SJSA1 (cell line): ENCODE results near the gene CRNKL1. TPM values are rescaled to one million over a fixed set of nuclear protein-coding genes. Genes with fewer than 3 reads are reported as not detected.

ENCODE experiments used
- DNase-seq, 2 experiments: peaks; one replicate each; pipeline ENCODE4 v3.0.0-alpha.2; 2015 to 2020; ENCODE audit warnings: low spot score in 2 of 2, low read depth in 1 of 2
- H3K27ac ChIP-seq: fragments of 250-450 bp; sonication (Bioruptor Pico); 2 replicates; pipeline ENCODE4 v1.5.1; 2020; ENCODE audit warnings: mild to moderate bottlenecking, moderate library complexity
- H3K27me3 ChIP-seq: fragments of 250-450 bp; sonication (Bioruptor Pico); replicated peaks from 2 replicates; pipeline ENCODE4 v1.5.1; 2020; ENCODE audit warnings: mild to moderate bottlenecking, moderate library complexity
- H3K36me3 ChIP-seq: fragments of 250-450 bp; sonication (Bioruptor Pico); 2 replicates; pipeline ENCODE4 v1.5.1; 2020; ENCODE audit warnings: mild to moderate bottlenecking
- H3K4me1 ChIP-seq: fragments of 250-450 bp; sonication (Bioruptor Pico); replicated peaks from 2 replicates; pipeline ENCODE4 v1.6.1; 2021; ENCODE audit warnings: mild to moderate bottlenecking
- H3K4me3 ChIP-seq: fragments of 250-450 bp; sonication (Bioruptor Pico); 2 replicates; pipeline ENCODE4 v1.5.1; 2020; ENCODE audit warnings: mild to moderate bottlenecking
- H3K9me3 ChIP-seq: fragments of 250-450 bp; sonication (Bioruptor Pico); replicated peaks from 2 replicates; pipeline ENCODE4 v1.5.1; 2020; ENCODE audit warnings: mild to moderate bottlenecking
- total RNA-seq: library from RNA; depleted of rRNA; stranded (reverse); fragments of >200 nt; shearing (Covaris generic); gene quantifications from 2 replicates; pipeline ENCODE4 v1.2.3, GENCODE V29; 2014

Gene CRNKL1
- total RNA-seq, 1 experiment from 2014 or later = 30.4 TPM

DNA sequence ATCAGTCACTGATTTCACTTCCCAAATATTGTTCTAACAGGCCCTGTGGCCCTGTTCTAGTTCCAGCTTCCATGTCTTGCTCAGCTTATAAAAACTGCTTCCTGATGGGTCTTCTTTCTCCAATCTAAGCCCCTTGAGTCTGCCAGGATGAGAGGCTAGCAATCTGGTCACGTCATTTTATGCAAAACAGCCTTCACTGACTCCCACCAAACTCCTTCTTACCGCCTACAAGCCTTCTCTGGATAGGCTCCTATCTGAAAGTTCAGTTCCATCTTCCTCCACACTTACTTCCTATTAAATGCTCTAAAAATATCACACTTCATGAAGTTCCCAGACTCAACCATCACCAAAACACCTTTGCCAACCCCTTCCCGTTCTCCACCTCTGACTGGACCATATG is 15.5 kb downstream of the CRNKL1 start:
- H3K4me3 ChIP-seq = no peak overlapping the region
- no peak for DNase-seq
- no peak overlapping the region for H3K27ac ChIP-seq
- peaks cover 9% of the 10 kb centered on the region for H3K4me1 ChIP-seq
- no peaks in the 10 kb centered on the region for H3K9me3 ChIP-seq
- peaks cover 85% of the 10 kb centered on the region for H3K36me3 ChIP-seq
- H3K27me3 ChIP-seq = no peaks in the 10 kb centered on the region

DNA sequence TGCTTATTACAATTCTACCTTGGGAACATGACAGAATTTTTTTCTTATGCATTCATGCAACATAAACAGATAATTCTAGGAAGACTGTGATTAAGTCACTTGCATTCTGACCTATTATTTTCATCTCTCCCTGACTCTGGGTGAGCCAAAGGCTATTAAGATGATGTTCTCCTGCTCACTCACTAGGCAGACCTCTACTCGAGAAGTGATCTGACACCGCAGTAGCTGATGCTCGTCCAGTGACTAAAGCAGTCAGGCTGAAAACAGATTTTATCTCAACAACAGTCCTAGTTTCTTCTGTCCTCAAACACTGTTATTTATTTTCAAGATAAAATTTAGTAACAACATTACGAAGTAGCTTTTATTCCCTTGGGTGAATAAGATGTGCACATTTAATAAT is 17.8 kb downstream of the CRNKL1 start:
- Histone ChIP-seq H3K4me1 (peaks cover 9% of the 10 kb centered on the region), H3K27ac (no peak overlapping the region), H3K4me3 (no peak overlapping the region), H3K27me3 (no peaks in the 10 kb centered on the region), H3K36me3 (peaks cover 82% of the 10 kb centered on the region), H3K9me3 (no peaks in the 10 kb centered on the region)
- no peak for DNase-seq

DNA sequence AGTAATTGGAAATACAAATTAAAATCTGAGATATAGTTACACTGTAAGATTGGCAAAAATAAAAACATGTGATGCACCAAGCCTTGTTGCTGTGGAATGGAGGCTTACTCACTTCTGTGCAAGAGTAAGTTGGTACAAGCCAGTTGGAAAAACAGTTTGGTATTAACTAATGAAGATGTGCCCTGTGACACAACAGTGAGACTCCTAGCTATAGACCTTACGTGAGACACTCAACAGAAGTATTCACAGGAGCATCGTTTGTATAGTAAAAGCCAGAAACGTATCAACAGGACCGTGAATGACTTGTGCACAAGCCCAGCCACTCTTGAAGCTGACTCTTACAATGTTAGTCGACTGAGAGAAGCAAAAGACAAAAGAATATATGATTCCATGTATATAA is 20.5 kb downstream of the CRNKL1 start:
- Histone ChIP-seq H3K27me3 (no peaks in the 10 kb centered on the region), H3K36me3 (peaks cover 77% of the 10 kb centered on the region), H3K9me3 (no peaks in the 10 kb centered on the region), H3K4me1 (no peaks in the 10 kb centered on the region), H3K4me3 (no peak overlapping the region), H3K27ac (no peak overlapping the region)
- no peak for DNase-seq

DNA sequence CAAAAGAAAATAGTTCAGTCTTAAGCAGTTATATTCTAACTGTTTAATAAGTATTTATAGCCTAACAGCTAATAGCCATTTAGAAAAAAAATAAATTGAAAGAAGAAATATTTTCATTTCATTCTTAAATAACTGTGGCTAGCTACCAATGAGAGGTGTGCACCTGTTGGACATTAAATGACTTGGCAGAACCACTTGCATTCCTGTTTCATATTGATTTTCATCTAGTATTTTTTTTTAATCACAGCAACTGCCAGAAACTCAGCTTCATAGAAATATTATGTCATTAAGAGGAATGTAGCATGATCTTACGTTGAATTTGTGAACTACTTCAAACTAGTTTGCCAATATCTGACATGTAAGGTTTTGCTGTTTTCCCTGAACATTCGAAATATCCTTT is 25.0 kb downstream of the CRNKL1 start:
- Histone ChIP-seq H3K4me1 (no peaks in the 10 kb centered on the region), H3K27me3 (no peaks in the 10 kb centered on the region), H3K36me3 (peaks cover 59% of the 10 kb centered on the region), H3K9me3 (no peaks in the 10 kb centered on the region), H3K27ac (no peak overlapping the region), H3K4me3 (no peak overlapping the region)
- no peak for DNase-seq

DNA sequence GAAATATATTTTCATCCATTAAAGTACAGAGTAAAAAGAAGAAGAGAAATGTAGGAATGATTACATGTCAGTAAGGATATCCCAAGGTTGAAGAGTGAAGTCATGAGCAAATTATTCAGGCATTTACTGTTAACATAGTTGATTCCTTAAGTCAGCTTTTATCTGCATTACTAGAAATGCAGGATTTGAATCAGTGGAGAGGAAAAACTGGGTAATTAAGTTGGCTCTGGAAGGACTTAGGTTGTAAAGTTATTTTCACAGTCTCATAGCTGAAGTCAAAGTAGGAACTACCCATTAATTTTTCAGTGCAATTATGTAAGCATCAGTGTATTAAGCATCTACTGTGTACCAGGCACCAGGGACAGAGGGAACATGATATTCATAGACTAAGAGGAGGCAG is 27.3 kb downstream of the CRNKL1 start:
- DNase-seq = no peak
- Histone ChIP-seq H3K27ac (no peak overlapping the region), H3K27me3 (no peaks in the 10 kb centered on the region), H3K36me3 (peaks cover 49% of the 10 kb centered on the region), H3K9me3 (no peaks in the 10 kb centered on the region), H3K4me3 (no peak overlapping the region), H3K4me1 (no peaks in the 10 kb centered on the region)

DNA sequence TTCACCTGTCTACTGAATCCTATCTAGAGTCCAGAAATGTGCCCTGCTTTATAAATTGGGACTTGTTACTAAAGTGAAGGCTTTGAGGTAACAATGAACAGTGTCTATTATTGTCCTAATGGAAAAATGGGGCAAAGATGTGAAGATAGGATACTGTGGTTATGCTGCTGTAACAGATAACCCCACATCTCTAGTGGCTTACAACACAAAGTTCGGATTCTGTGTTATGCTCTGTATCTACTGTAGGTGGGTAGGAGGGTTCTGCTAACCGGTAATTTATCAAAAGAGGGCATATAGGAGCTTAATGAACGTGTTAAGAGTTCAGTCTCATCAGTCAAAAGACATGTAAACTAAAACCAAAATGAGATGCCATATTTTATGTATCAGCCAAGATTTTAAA is 28.9 kb downstream of the CRNKL1 start:
- Histone ChIP-seq H3K9me3 (no peaks in the 10 kb centered on the region), H3K27me3 (no peaks in the 10 kb centered on the region), H3K4me1 (peaks cover 7% of the 10 kb centered on the region), H3K4me3 (no peak overlapping the region), H3K36me3 (peaks cover 56% of the 10 kb centered on the region), H3K27ac (no peak overlapping the region)
- no peak for DNase-seq

DNA sequence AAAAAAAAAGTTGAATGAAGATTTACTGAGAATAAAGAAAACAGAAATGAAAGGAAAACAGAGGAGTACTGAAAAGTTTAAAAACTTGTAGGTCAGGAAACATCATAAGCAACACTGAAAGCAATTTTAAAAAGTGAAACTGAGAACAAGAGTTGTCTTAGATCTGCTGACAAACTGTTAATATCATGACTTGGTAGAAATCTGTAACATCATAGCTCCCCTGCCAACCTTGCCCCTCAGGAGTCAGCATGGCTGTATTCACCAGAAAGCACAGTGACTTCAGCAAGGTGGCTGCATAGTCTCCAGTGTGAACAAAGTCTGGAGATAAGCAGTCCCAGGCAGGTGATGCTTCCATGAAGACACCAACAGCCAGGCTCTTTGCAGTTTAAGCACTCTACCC is 29.8 kb downstream of the CRNKL1 start:
- H3K4me3 ChIP-seq = no peak overlapping the region
- H3K27me3 ChIP-seq = no peaks in the 10 kb centered on the region
- H3K27ac ChIP-seq = no peak overlapping the region
- peaks cover 51% of the 10 kb centered on the region for H3K36me3 ChIP-seq
- H3K4me1 ChIP-seq = peaks cover 13% of the 10 kb centered on the region
- DNase-seq = no peak
- no peaks in the 10 kb centered on the region for H3K9me3 ChIP-seq

DNA sequence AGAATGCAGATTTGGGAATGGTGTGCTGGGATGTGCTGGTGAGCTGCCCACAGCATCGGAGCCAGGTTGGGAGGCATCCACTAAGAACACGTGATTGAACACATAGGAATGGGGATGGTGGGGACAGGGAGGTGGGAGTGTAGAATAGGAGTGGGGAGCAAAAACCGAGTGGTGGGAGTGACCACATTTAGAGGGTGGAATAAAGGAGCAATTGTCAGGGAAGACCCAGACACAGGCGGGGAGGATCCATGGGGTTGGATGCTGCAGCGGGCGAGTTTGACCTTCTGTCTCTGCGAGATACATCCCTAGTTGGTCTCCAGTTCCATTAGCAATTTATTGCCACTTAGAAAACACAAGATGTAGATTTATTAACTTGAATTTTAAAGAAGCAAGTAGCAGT is 30.4 kb downstream of the CRNKL1 start:
- Histone ChIP-seq H3K27ac (no peak overlapping the region), H3K4me1 (peaks cover 14% of the 10 kb centered on the region), H3K27me3 (no peaks in the 10 kb centered on the region), H3K4me3 (no peak overlapping the region), H3K9me3 (no peaks in the 10 kb centered on the region), H3K36me3 (peaks cover 44% of the 10 kb centered on the region)
- no peak for DNase-seq

DNA sequence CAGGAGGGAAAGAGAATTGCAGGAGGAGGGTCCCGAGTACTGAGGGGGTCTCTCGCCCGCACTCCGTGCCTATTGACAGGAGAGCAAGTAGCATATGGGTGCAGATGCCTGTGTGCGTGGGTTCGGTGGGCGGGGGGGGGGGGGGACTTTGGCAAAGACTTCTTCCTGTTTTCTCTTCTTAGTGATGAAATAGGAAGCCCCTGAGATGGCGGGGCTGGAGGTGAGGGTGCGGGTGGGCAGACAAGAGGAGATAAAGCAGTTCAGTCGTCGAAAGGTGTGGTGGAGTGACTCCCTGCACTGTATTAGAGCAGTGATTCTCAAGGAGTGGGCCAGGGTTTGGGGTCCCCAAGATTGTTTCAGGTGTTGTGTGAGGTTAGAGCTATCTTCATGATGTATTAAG is 31.4 kb downstream of the CRNKL1 start:
- Histone ChIP-seq H3K36me3 (peaks cover 43% of the 10 kb centered on the region), H3K4me3 (no peak overlapping the region), H3K27me3 (no peaks in the 10 kb centered on the region), H3K4me1 (peaks cover 16% of the 10 kb centered on the region), H3K27ac (no peak overlapping the region), H3K9me3 (no peaks in the 10 kb centered on the region)
- no peak for DNase-seq

DNA sequence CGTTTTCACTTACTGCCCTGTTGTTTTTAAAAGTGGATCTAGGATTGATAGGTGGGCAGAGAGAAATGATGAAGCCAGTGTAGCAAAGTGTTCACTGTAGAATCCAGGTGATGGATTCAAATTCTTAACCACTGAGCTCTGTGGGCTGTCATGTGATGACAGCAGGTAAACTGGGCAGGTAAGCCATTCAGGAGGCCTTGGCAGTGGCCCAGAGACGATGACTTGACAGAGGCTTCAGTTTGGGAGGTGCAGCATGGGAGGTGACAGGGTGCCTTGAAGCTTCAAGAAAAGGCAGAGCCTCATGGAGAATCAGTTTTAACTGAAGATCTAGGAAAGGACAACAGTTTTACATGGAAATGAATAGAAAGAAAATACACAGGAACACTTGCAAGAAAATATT is 33.1 kb downstream of the CRNKL1 start:
- peaks cover 16% of the 10 kb centered on the region for H3K4me1 ChIP-seq
- H3K4me3 ChIP-seq = no peak overlapping the region
- no peaks in the 10 kb centered on the region for H3K9me3 ChIP-seq
- no peaks in the 10 kb centered on the region for H3K27me3 ChIP-seq
- no peak overlapping the region for H3K27ac ChIP-seq
- peaks cover 34% of the 10 kb centered on the region for H3K36me3 ChIP-seq
- no peak for DNase-seq

DNA sequence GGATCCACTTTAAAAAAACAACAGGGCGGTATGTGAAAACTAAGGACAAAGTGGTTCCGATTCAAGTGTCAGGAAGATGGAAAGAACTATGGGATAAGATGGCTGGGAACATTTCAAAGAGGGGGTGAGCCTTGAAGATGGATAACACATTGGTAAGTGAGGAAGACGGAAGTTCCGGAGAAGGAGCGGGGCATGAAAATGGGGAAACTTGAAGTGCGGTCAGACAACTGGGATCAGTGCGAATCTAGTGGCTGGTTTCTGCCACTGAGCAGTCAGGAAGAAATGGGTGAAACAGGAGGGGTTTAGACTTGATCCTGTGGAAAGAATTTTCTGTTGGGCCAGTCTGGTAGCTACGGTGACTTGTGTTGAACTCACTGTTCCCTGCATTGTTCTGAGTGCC is 33.9 kb downstream of the CRNKL1 start:
- peak overlapping the region; percentile 72 for H3K4me3 ChIP-seq
- DNase-seq = no peak
- no peaks in the 10 kb centered on the region for H3K27me3 ChIP-seq
- peaks cover 16% of the 10 kb centered on the region for H3K4me1 ChIP-seq
- no peak overlapping the region for H3K27ac ChIP-seq
- H3K9me3 ChIP-seq = no peaks in the 10 kb centered on the region
- peaks cover 27% of the 10 kb centered on the region for H3K36me3 ChIP-seq

DNA sequence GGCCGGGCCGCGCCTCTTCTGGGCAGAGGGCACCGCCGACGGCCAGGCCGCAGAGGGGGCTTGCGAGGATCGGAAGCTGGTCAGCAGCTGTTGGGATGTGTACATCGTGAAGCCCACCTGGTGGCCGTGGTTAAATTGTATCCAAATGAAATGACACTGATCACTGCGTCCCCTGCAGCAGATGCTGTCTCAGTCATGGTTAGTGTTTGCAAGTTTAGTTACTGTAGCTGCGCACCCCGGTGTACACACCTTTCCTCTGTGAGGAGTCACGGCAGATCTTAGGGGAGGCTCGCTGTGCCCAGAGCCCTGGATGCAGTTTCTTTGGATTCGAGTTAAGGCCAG is 34.5 kb downstream of the CRNKL1 start:
- no peaks in the 10 kb centered on the region for H3K27me3 ChIP-seq
- H3K4me3 ChIP-seq = peak overlapping the region; percentile 72
- H3K9me3 ChIP-seq = no peaks in the 10 kb centered on the region
- peaks cover 16% of the 10 kb centered on the region for H3K4me1 ChIP-seq
- peak overlapping the region; percentile 26 for H3K27ac ChIP-seq
- DNase-seq = no peak
- H3K36me3 ChIP-seq = peaks cover 24% of the 10 kb centered on the region

DNA sequence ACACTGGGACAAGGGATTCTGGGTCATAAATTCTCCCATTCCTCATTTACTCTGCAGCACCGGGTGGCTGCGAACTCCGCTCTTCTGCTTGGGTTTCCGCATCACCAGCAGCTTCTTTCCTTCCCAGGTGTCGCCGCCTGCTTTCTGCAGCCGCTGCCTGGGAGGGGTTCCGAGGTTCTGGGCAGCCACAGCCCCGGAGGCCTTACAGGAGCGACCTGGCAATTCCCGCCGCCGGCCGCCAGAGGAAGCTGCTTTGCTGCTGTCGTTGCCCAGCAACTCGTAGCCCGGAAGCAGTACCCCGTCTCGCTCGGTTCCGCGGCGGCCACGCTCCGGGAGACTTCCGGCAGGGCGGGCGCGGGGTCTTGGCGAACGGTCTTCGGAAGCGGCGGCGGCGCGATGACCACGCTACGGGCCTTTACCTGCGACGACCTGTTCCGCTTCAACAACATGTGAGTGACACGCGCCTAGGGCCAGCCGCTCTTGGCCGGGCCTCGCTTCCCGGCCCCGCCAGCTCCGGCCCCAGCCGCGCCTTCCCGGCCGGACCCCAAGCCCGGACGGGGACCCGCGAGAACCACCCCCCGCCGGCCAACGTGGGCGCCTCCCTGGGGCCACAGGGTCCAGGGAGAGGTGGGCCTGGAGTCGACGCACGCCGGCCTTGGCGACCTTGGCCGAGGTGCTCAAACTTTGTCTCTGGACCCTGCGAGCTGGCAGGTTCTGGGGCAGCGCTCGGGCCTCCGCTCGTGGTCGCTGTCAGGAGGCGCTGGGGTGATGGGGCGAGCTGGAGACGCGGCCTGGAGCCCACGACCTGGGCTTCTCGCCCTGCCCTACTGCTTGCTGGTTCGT is 35.0 kb downstream of the CRNKL1 start, which contains the start of gene NAA20:
NAA20 (plus strand) TSS at position 362 of the 843 bp plus-strand sequence; CDS start at position 397, 35 bp downstream.
- Histone ChIP-seq H3K27ac (peak within 1 kb of the TSS; percentile 26), H3K9me3 (no peaks in the 10 kb centered on the region), H3K27me3 (no peaks in the 10 kb centered on the region), H3K4me3 (peak within 1 kb of the TSS; percentile 72), H3K4me1 (peaks cover 22% of the 10 kb centered on the region), H3K36me3 (peaks cover 22% of the 10 kb centered on the region)
- peak; percentile 76 to 95 for DNase-seq

DNA sequence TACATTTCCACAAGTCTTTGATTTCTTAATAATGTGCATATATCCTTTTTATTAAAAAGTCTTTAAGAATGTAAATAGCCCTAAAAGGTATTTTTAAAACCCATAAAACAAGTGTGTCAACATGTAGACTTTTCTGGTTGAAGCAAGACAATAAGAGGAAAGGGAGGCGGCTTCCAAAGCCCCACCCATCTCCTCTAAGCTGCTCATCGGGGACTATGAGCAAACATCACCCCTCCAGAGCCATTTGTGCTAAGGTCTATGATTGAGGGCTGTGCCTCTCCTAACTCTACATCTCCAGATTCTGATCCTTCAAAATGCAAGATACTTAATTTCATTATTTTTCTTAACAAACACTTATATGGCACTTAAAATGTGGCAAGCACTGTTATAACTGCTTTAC is 37.6 kb downstream of the CRNKL1 start:
- Histone ChIP-seq H3K27me3 (no peaks in the 10 kb centered on the region), H3K9me3 (no peaks in the 10 kb centered on the region), H3K4me1 (peaks cover 30% of the 10 kb centered on the region), H3K4me3 (no peak overlapping the region), H3K36me3 (peaks cover 13% of the 10 kb centered on the region), H3K27ac (no peak overlapping the region)
- DNase-seq = no peak

DNA sequence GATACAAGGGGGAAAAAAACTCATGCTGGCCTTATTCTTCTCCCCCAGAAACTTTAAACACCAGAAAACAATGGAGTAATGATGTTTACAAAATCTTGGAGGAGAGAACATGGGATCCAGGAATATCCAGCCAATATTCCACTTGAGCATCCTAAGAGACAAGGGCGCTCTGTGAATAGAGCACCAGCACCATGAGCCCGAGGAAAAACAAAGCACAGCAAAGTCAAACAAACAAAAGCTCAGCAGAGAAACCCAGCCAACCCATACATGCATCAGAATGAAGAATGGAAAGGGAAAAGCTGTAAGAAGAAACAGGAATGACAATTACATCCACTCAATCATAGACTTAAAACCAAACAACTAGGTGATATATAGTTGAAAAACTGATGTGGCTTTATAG is 39.7 kb downstream of the CRNKL1 start:
- Histone ChIP-seq H3K9me3 (no peaks in the 10 kb centered on the region), H3K27me3 (no peaks in the 10 kb centered on the region), H3K27ac (no peak overlapping the region), H3K36me3 (no peaks in the 10 kb centered on the region), H3K4me1 (peaks cover 17% of the 10 kb centered on the region), H3K4me3 (no peak overlapping the region)
- DNase-seq = peak in 1 of 2 experiments; percentile 39
